ENCODE measurements around the gene POU2AF1. TPM values are rescaled to one million over a fixed set of nuclear protein-coding genes. Genes with fewer than 3 reads are reported as not detected.
A peak's percentile ranks its signal among the peaks of the same experiment; 100 is the strongest.

Gene POU2AF1, protein sequence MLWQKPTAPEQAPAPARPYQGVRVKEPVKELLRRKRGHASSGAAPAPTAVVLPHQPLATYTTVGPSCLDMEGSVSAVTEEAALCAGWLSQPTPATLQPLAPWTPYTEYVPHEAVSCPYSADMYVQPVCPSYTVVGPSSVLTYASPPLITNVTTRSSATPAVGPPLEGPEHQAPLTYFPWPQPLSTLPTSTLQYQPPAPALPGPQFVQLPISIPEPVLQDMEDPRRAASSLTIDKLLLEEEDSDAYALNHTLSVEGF
- 1 to 10 TPM in 2 of 4 donors, under 1 TPM in 1, not detected in 1; under 0.01 to 2.9 (median 2.6) TPM for total RNA-seq

GRCh38 chr11:111378861-111379601 is at the start of gene POU2AF1:
Gene POU2AF1 (minus strand): TSS chr11:111379275. CDS start chr11:111379177, 98 bp downstream.
- intact Hi-C loops (cut with DNase I; ENCODE audit: low total_unique reads) = no loop called here
- Histone ChIP-seq H3K36me3 (no peaks in the 10 kb centered on the region), H3K27ac (peak within 1 kb of the TSS in 1 of 2 donors; percentile 51), H3K27me3 (no peaks in the 10 kb centered on the region), H3K4me1 (no peaks in the 10 kb centered on the region), H3K4me3 (no peak within 1 kb of the TSS), H3K9me3 (no peaks in the 10 kb centered on the region)
- TF ChIP-seq POLR2A (IDR thresholded peaks at IDR 0.05) (no peak), CTCF (IDR thresholded peaks at IDR 0.05) (no peak)
- DNase-seq = peak in 1 of 2 donors; percentile 50

GRCh38 chr11:111428113-111428876 is 49.2 kb upstream of the POU2AF1 start:
- H3K4me1 ChIP-seq = no peaks in the 10 kb centered on the region
- intact Hi-C loops (cut with DNase I; ENCODE audit: low total_unique reads) = no loop called here
- TF ChIP-seq POLR2A (IDR thresholded peaks at IDR 0.05) (no peak), CTCF (IDR thresholded peaks at IDR 0.05) (no peak)
- H3K27ac ChIP-seq = peak overlapping the region in 1 of 2 donors; percentile 54
- H3K27me3 ChIP-seq = no peaks in the 10 kb centered on the region
- no peaks in the 10 kb centered on the region for H3K9me3 ChIP-seq
- no peak for DNase-seq
- no peak overlapping the region for H3K4me3 ChIP-seq
- H3K36me3 ChIP-seq = no peaks in the 10 kb centered on the region

DNA sequence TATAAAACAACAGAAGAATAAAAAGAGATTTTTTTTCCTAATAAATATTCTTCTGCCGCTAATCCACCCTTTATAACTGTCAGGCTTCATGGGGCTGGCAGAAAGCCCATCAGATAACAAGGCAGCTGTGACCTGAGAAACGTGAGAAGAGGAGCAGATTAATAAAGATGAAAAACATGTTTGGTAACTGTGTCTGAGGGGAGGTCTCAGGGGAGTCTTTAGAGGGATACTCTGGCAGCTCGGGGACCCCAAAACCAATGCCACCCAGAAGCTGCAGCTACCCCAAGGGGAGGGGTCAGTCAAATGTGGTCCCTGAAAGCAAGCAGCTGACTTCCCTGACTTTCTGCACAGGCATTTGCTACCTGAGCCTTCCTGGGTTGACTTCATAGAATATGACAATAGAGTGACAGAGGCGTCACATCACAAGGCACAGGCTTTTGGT is 48.4 kb upstream of the POU2AF1 start:
- Histone ChIP-seq H3K27me3 (no peaks in the 10 kb centered on the region), H3K4me1 (no peaks in the 10 kb centered on the region), H3K27ac (peak overlapping the region in 1 of 2 donors; percentile 54), H3K4me3 (no peak overlapping the region), H3K36me3 (no peaks in the 10 kb centered on the region), H3K9me3 (no peaks in the 10 kb centered on the region)
- intact Hi-C loops (cut with DNase I; ENCODE audit: low total_unique reads) = no loop called here
- DNase-seq = peak in 1 of 2 donors; percentile 63
- TF ChIP-seq POLR2A (IDR thresholded peaks at IDR 0.05) (no peak), CTCF (IDR thresholded peaks at IDR 0.05) (no peak)

GRCh38 chr11:111426617-111427016 is 47.5 kb upstream of the POU2AF1 start:
- Histone ChIP-seq H3K36me3 (no peaks in the 10 kb centered on the region), H3K4me1 (no peaks in the 10 kb centered on the region), H3K27me3 (no peaks in the 10 kb centered on the region), H3K9me3 (no peaks in the 10 kb centered on the region), H3K4me3 (no peak overlapping the region), H3K27ac (peak overlapping the region in 1 of 2 donors; percentile 54)
- DNase-seq = no peak
- no peak for TF ChIP-seq CTCF (IDR thresholded peaks at IDR 0.05)
- no peak for TF ChIP-seq POLR2A (IDR thresholded peaks at IDR 0.05)
- intact Hi-C loops (cut with DNase I; ENCODE audit: low total_unique reads) = no loop called here
